NT2/D1 (cell line): ENCODE measurements around the gene CAMTA1.

Source experiments
- SUZ12 ChIP-seq: IDR thresholded peaks from 2 replicates; pipeline ENCODE4 v1.6.1; 2011; ENCODE audit not compliant: insufficient read length, insufficient read depth; ENCODE audit errors: extremely low read depth
- YY1 ChIP-seq: IDR thresholded peaks from 2 replicates; pipeline ENCODE4 v1.6.1; 2011; ENCODE audit not compliant: insufficient read length, insufficient read depth

DNA sequence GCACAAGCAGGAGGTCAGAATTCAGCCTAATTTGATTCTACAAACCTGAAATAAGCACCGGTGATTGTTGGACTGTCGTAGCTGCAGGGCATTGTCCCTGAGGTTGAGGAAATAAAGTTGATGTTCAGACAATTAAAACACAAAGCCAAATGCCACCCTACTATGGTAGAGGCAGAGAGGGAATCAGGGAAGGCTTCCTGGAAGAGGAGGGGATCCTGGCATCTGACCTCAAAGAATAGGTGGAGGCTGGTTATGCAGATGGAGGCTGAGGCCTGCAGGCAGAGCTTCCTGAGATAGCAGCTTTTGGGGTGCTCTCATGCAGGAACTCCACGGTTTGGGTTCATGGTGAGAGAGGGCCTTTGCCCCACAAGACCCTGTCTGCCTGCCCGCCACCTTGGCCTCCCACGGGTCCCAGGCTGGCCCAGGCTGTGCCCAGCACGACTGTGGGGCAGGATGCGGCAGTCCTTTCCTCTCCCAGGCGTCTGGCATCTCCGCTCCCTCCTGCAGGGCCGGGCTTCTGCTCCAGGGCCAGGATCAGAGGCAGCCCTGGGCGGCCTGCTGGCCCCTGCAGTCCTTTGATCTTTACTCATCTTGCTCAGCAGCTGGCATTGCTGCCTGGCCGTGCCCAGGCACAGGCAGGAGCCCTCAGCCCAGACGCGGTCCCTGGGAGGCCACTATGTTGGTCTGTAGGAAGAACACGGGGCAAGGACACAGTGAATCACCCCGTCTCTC lies 851.7 kb downstream of the CAMTA1 start:
- no peak for TF ChIP-seq SUZ12
- TF ChIP-seq YY1, result no peak
